ENCODE measurements around the gene MAS1. TPM values are rescaled to one million over a fixed set of nuclear protein-coding genes. Genes with fewer than 3 reads are reported as not detected.

Gene MAS1
- total RNA-seq, 1 experiment from 2014 or later = not detected

- DNase-seq = peak; percentile 77
- Histone ChIP-seq H3K27me3 (no peaks in the 10 kb centered on the region), H3K4me3 (no peak overlapping the region), H3K9me3 (no peaks in the 10 kb centered on the region), H3K36me3 (no peaks in the 10 kb centered on the region)
Measured at GRCh38 chr6:159874435-159874834, 16.4 kb upstream of the MAS1 start.

DNA sequence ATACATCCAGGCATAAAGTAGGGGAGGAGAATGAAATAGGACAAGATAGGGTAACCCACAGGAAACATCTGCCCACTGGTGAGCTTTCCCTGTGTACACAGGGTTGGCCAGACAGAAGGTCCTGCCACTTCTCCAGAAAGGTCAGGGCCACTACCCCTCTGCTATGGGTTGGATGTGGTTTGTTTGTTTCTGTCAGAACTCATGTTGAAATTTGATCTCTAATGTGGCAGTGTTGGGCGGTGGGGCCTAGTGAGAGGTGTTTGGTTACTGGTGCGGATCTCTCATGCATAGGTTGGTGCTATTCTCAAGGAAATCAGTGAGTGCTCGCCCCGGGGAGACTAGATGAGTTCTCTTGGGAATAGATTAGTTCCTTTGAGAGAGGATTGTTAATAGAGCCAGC is 15.6 kb upstream of the MAS1 start:
- H3K9me3 ChIP-seq = no peaks in the 10 kb centered on the region
- no peaks in the 10 kb centered on the region for H3K36me3 ChIP-seq
- DNase-seq = no peak
- H3K4me3 ChIP-seq = no peak overlapping the region
- no peaks in the 10 kb centered on the region for H3K27me3 ChIP-seq

DNA sequence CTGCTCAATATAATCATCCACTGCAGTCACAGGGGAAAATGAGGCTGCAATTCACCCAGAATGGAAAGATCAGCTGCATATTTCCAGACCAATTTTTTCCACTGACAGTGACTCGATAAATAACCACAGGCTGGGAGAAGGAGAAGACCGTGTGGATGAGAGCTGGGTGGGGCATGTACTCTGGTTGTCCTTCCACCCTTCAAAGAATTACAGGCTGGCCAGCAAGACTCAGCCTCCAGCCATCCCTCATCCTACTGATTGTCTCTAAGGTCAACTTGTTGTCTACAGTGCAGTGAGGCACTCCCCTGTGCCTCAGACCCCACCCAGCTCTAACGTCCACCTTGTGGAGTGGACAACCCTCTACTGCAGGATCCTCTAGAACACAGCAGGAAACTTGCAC is 14.5 kb upstream of the MAS1 start:
- no peaks in the 10 kb centered on the region for H3K9me3 ChIP-seq
- no peaks in the 10 kb centered on the region for H3K27me3 ChIP-seq
- no peak for DNase-seq
- H3K4me3 ChIP-seq = no peak overlapping the region
- no peaks in the 10 kb centered on the region for H3K36me3 ChIP-seq

DNA sequence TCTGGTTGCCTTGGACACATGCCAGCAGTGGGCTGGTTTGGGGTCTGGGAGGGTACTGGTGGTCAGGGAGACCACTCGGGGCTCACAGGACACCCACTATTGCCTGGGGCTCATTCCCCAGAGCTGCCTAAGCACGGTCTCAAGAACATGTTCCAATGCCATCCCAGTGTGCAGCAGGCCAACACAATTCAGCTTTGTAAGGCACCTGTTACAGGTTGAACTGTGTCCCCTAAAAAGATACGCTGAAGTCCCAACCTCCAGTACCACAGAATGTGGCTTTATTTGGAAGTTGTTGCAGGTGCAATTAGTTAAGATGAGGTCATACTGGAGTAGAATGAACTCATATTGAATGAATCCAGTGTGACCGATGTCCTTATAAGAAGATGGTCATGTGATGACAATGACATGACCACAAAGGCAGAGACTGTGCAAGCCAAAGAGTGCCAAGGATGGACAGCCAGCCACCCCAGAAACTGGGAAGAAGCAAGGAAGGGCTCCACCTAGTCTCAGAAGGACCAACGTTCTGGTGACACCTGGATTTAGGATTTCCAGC is 13.5 kb upstream of the MAS1 start:
- Histone ChIP-seq H3K36me3 (no peaks in the 10 kb centered on the region), H3K27me3 (no peaks in the 10 kb centered on the region), H3K9me3 (no peaks in the 10 kb centered on the region), H3K4me3 (no peak overlapping the region)
- DNase-seq = no peak

- Histone ChIP-seq H3K27me3 (no peaks in the 10 kb centered on the region), H3K9me3 (no peaks in the 10 kb centered on the region), H3K4me3 (no peak overlapping the region), H3K36me3 (no peaks in the 10 kb centered on the region)
- no peak for DNase-seq
Measured at GRCh38 chr6:159878341-159878740, 12.4 kb upstream of the MAS1 start.

DNA sequence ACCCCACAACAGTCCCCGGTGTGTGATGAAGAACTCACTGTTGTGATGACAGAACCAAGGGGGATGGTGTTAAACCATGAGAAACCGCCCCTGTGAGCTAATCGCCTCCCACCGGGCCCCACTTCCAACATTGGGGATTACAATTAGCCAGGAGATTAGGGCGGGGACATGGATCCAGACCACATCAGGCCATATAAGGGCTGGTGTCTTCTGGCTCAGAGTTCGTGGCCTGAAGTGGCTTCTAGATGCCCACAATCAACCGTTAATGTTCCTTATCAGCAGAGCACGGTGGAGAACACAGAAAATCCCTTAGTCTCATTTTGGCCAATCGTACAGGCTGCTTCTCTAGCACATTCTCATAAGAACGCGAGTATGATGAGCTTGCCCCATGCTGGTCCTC is 10.9 kb upstream of the MAS1 start:
- Histone ChIP-seq H3K36me3 (no peaks in the 10 kb centered on the region), H3K9me3 (no peaks in the 10 kb centered on the region), H3K27me3 (no peaks in the 10 kb centered on the region), H3K4me3 (no peak overlapping the region)
- no peak for DNase-seq

DNA sequence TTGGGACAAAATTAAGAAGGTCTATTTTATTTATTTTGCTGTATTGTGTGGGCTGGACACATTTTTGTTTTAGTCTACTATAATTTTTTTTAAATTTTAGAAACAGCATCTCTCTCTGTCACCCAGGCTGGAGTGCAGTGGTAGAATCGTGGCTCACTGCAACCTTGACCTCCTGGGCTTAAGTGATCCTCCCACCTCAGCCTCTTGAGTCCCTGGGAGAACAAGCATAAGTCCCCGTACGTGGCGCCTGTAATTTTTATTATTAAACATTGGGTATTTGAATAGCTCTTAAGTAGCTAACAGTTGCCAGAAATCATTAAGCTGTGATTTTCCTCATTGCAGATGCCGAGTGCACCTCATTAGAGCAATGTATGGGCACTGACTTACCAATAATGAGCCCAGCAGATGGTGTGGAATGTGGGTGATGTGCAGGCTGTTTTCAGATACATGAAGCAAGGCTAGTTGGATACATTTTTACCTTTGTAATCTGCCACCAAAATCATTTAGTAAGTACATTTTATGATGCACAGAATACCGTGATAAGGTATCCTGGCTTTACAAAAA is 10.3 kb upstream of the MAS1 start:
- Histone ChIP-seq H3K36me3 (no peaks in the 10 kb centered on the region), H3K4me3 (no peak overlapping the region), H3K9me3 (no peaks in the 10 kb centered on the region), H3K27me3 (no peaks in the 10 kb centered on the region)
- no peak for DNase-seq

GRCh38 chr6:159884720-159885119 is 6.1 kb upstream of the MAS1 start:
- DNase-seq = no peak
- Histone ChIP-seq H3K9me3 (no peaks in the 10 kb centered on the region), H3K27me3 (no peaks in the 10 kb centered on the region), H3K36me3 (no peaks in the 10 kb centered on the region), H3K4me3 (no peak overlapping the region)

GRCh38 chr6:159886270-159886669 is 4.5 kb upstream of the MAS1 start:
- no peak for DNase-seq
- Histone ChIP-seq H3K4me3 (no peak overlapping the region), H3K36me3 (no peaks in the 10 kb centered on the region), H3K27me3 (no peaks in the 10 kb centered on the region), H3K9me3 (no peaks in the 10 kb centered on the region)

DNA sequence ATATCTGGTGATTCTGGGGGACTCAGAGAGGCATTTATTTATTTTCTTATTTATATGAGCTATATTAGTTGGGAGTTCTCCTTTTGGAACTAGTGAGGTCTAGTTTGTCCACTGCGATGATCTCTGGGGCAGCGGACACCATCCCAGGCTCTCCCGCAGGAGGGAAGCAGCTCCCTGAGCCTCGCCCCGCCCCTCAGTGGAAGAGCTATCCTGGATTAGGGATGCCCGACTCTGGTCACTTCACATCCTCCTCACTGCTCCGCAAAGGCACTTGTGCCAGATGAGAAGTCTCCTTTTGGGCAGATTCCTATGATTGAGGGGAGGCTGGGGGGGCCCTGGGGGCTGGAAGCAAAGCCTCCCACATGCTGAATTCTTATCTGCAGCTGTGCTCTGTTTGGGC is 3.6 kb upstream of the MAS1 start:
- no peak for DNase-seq
- Histone ChIP-seq H3K27me3 (no peaks in the 10 kb centered on the region), H3K9me3 (no peaks in the 10 kb centered on the region), H3K36me3 (no peaks in the 10 kb centered on the region), H3K4me3 (no peak overlapping the region)

GRCh38 chr6:159887761-159888160 is 3.0 kb upstream of the MAS1 start:
- H3K27me3 ChIP-seq = no peaks in the 10 kb centered on the region
- H3K9me3 ChIP-seq = no peaks in the 10 kb centered on the region
- DNase-seq = no peak
- no peaks in the 10 kb centered on the region for H3K36me3 ChIP-seq
- no peak overlapping the region for H3K4me3 ChIP-seq

GRCh38 chr6:159890201-159890600 is 587 bp upstream of the MAS1 start:
- Histone ChIP-seq H3K4me3 (no peak overlapping the region), H3K36me3 (no peaks in the 10 kb centered on the region), H3K27me3 (no peaks in the 10 kb centered on the region), H3K9me3 (no peaks in the 10 kb centered on the region)
- no peak for DNase-seq

- H3K36me3 ChIP-seq = no peaks in the 10 kb centered on the region
- no peak for DNase-seq
- H3K4me3 ChIP-seq = no peak overlapping the region
- H3K27me3 ChIP-seq = no peaks in the 10 kb centered on the region
- H3K9me3 ChIP-seq = peaks cover 4% of the 10 kb centered on the region; the same call in 1 of the 2 replicates
Measured at GRCh38 chr6:159892053-159892452, 1.3 kb downstream of the MAS1 start.

DNA sequence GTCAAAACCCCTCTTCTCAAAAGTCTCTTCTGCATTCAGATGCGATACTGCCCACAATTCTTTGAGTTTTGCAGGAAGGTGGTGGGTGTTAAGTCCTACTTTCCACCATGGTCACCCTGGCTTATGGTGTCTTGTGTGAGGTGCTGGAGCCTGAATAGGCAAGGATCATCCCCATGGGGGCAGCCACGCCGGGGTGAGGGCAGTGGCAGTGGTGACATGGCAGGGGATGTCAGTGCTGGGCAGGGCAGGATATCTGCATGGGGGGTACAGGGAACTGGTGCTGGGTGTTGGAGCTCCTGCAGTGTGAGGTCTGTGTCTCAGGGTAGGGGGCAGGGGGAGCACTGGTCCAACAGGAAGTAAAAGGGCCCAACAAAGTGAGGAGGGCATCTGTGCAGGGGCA is 2.3 kb downstream of the MAS1 start:
- no peak for DNase-seq
- Histone ChIP-seq H3K27me3 (no peaks in the 10 kb centered on the region), H3K4me3 (no peak overlapping the region), H3K9me3 (peaks cover 4% of the 10 kb centered on the region; the same call in 1 of the 2 replicates), H3K36me3 (no peaks in the 10 kb centered on the region)

GRCh38 chr6:159894991-159895390 is 4.2 kb downstream of the MAS1 start:
- Histone ChIP-seq H3K27me3 (no peaks in the 10 kb centered on the region), H3K36me3 (no peaks in the 10 kb centered on the region), H3K4me3 (no peak overlapping the region), H3K9me3 (peaks cover 4% of the 10 kb centered on the region; the same call in 1 of the 2 replicates)
- no peak for DNase-seq

- Histone ChIP-seq H3K36me3 (no peaks in the 10 kb centered on the region), H3K4me3 (no peak overlapping the region)
- DNase-seq = no peak
Measured at GRCh38 chr6:159897603-159898002, 6.8 kb downstream of the MAS1 start.

GRCh38 chr6:159898519-159898918 is 7.7 kb downstream of the MAS1 start:
- Histone ChIP-seq H3K27me3 (no peaks in the 10 kb centered on the region), H3K9me3 (peaks cover 4% of the 10 kb centered on the region; the same call in 1 of the 2 replicates), H3K36me3 (no peaks in the 10 kb centered on the region), H3K4me3 (no peak overlapping the region)
- peak; percentile 23 for DNase-seq

More at GRCh38 chr6:159897603-159898002, 6.8 kb downstream of the MAS1 start:
- no peaks in the 10 kb centered on the region for H3K27me3 ChIP-seq
- peaks cover 4% of the 10 kb centered on the region; the same call in 1 of the 2 replicates for H3K9me3 ChIP-seq

DNA sequence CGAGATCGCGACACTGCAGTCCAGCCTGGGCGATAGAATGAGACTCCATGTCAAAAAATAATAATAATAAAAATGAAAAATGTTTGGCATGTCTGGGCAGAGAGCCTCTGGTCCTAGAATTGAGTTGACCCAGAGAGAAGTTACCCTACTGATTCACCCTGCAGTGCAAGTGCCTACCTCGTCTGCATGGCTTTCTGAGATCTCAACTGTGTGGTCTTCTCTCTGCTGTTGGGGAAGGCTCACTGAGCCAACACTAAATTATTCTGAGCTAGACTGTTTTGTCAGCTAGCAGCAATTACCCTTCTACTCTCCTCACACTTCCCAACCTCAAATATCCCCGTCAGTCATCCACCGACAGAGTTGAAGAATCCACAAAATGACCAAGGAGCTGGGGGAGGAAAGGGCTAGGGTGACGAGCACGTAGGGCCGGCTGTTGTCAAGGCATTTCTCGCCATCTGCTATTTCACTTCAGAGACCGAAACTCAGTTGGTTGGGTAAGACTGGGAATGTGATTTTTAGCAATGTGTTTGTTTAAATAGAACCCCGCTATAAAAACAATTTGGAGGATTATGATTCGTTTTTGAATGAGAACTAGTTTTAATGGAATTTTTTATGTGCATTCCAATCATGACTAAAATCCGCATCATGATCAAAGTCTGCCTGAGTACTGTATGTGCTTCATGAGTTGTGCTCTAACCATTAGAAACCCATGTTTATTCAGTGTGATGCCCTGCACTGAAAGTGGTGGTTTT is 9.4 kb downstream of the MAS1 start:
- no peak overlapping the region; the same call in 1 of the 2 replicates for H3K4me3 ChIP-seq
- H3K9me3 ChIP-seq = peaks cover 4% of the 10 kb centered on the region; the same call in 1 of the 2 replicates
- H3K36me3 ChIP-seq = no peaks in the 10 kb centered on the region
- H3K27me3 ChIP-seq = no peaks in the 10 kb centered on the region
- peak; percentile 72 for DNase-seq
